ENCODE results near the gene ASTN2. TPM values are rescaled to one million over a fixed set of nuclear protein-coding genes. Genes with fewer than 3 reads are reported as not detected.

Gene ASTN2
- total RNA-seq, 1 experiment from 2014 or later: 4.8 TPM

DNA sequence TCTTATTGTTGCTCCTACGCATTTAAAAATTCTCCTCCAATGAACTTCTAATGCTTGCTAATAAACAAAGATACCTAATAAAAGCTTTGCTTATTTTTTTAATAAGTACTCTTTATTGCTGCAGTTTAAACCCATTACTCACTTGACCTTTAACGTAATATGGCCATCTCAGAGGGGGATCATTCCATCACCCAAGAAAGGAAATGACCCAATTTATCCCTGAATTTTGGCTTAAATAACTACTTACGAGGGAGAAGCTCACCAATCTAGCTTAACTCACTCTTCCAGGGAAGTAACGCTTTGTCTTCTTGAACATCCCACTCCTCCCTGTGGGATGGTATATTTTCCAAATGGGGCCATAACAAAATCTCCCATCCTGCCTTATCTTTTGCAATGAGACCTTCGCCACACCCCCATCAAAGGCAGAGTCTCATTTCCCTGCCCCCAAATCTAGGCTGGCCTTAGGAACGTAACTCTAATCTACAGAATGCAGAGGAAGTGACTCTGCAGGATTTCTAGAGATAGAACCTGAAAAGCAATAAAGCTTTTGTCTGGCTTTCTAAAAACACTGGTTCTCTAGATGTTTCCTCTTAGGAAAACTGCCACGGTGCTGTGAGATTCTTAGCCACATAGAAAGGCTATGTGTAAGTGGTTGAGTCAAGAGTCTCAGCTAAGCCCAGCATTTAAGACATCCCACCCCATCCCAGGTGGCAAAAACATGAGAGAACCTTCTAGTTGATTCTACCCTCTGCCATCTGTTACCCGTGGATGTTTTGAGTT is 310.0 kb downstream of the ASTN2 start:
- no peak for ATAC-seq
- Histone ChIP-seq H3K9ac (ENCODE audit: low read length) (no peak overlapping the region), H3K36me3 (ENCODE audit: control insufficient read depth in 1 of 2, insufficient read depth in 2 of 2, low read length in 2 of 2) (no peaks in the 10 kb centered on the region), H3K4me3 (replicated peaks in 1 of 2; ENCODE audit: low read depth in 1 of 2, low read length in 2 of 2) (no peak overlapping the region), H3K9me2 (ENCODE audit: insufficient read depth) (no peaks in the 10 kb centered on the region), H3K4me2 (ENCODE audit: low read length) (no peak overlapping the region), H4K20me1 (ENCODE audit: insufficient read depth) (no peaks in the 10 kb centered on the region), H3K9me3 (ENCODE audit: control insufficient read depth in 1 of 2, insufficient read depth in 1 of 2, low read depth in 1 of 2, low read length in 2 of 2) (no peaks in the 10 kb centered on the region), H3K79me2 (ENCODE audit: insufficient read depth, low read length) (no peaks in the 10 kb centered on the region), H3K27ac (ENCODE audit: low read depth, low read length) (no peak overlapping the region), H2AFZ (ENCODE audit: low read depth, low read length, poor library complexity, severe bottlenecking) (no peak overlapping the region), H3K27me3 (ENCODE audit: insufficient read depth, low read length) (no peaks in the 10 kb centered on the region), H3K4me1 (ENCODE audit: control insufficient read depth in 1 of 2, insufficient read depth in 2 of 2, low read length in 2 of 2) (no peaks in the 10 kb centered on the region)
- ChIA-PET RAD21 (ENCODE audit: low non-redundant PET in 1 of 2, low total read pairs in 2 of 2, uncharacterized antibody in 2 of 2, unreplicated experiment in 2 of 2) (no interaction called here), POLR2A (no interaction called here), CTCF (no interaction called here)
- TF ChIP-seq, protein P1, sequence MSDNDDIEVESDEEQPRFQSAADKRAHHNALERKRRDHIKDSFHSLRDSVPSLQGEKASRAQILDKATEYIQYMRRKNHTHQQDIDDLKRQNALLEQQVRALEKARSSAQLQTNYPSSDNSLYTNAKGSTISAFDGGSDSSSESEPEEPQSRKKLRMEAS (IDR thresholded peaks at IDR 0.05): no peak
- TF ChIP-seq, protein P2, sequence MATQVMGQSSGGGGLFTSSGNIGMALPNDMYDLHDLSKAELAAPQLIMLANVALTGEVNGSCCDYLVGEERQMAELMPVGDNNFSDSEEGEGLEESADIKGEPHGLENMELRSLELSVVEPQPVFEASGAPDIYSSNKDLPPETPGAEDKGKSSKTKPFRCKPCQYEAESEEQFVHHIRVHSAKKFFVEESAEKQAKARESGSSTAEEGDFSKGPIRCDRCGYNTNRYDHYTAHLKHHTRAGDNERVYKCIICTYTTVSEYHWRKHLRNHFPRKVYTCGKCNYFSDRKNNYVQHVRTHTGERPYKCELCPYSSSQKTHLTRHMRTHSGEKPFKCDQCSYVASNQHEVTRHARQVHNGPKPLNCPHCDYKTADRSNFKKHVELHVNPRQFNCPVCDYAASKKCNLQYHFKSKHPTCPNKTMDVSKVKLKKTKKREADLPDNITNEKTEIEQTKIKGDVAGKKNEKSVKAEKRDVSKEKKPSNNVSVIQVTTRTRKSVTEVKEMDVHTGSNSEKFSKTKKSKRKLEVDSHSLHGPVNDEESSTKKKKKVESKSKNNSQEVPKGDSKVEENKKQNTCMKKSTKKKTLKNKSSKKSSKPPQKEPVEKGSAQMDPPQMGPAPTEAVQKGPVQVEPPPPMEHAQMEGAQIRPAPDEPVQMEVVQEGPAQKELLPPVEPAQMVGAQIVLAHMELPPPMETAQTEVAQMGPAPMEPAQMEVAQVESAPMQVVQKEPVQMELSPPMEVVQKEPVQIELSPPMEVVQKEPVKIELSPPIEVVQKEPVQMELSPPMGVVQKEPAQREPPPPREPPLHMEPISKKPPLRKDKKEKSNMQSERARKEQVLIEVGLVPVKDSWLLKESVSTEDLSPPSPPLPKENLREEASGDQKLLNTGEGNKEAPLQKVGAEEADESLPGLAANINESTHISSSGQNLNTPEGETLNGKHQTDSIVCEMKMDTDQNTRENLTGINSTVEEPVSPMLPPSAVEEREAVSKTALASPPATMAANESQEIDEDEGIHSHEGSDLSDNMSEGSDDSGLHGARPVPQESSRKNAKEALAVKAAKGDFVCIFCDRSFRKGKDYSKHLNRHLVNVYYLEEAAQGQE (IDR thresholded peaks at IDR 0.05; ENCODE audit: low read depth): no peak
- TF ChIP-seq SP1 (IDR thresholded peaks at IDR 0.05; ENCODE audit: low read depth) (no peak), POLR2AphosphoS5 (IDR thresholded peaks at IDR 0.05; ENCODE audit: low read depth, low read length) (no peak), CBX3 (IDR thresholded peaks at IDR 0.05; ENCODE audit: low read depth) (no peak), ELF1 (IDR thresholded peaks at IDR 0.05; ENCODE audit: borderline replicate concordance, low read depth) (no peak), SRF (IDR thresholded peaks at IDR 0.05; ENCODE audit: low read depth) (no peak), FOSL1 (IDR thresholded peaks at IDR 0.05; ENCODE audit: low read depth) (no peak), CEBPB (IDR thresholded peaks at IDR 0.05; ENCODE audit: low read depth) (no peak), JUND (IDR thresholded peaks at IDR 0.05) (no peak), EZH2 (IDR thresholded peaks at IDR 0.05) (no peak), EGR1 (IDR thresholded peaks at IDR 0.05; ENCODE audit: low read depth) (no peak), TCF7L2 (IDR thresholded peaks at IDR 0.05; ENCODE audit: borderline replicate concordance, extremely low read depth, insufficient read depth, insufficient read length) (no peak), ZNF274 (IDR thresholded peaks at IDR 0.05; ENCODE audit: low read depth, low read length) (no peak), ZFX (IDR thresholded peaks at IDR 0.05) (no peak), RAD21 (IDR thresholded peaks at IDR 0.05; ENCODE audit: low read depth) (no peak), SIN3A (IDR thresholded peaks at IDR 0.05; ENCODE audit: low read depth) (no peak)
- TF ChIP-seq, protein P3, sequence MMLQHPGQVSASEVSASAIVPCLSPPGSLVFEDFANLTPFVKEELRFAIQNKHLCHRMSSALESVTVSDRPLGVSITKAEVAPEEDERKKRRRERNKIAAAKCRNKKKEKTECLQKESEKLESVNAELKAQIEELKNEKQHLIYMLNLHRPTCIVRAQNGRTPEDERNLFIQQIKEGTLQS (IDR thresholded peaks at IDR 0.05): no peak
- TF ChIP-seq, protein P4, sequence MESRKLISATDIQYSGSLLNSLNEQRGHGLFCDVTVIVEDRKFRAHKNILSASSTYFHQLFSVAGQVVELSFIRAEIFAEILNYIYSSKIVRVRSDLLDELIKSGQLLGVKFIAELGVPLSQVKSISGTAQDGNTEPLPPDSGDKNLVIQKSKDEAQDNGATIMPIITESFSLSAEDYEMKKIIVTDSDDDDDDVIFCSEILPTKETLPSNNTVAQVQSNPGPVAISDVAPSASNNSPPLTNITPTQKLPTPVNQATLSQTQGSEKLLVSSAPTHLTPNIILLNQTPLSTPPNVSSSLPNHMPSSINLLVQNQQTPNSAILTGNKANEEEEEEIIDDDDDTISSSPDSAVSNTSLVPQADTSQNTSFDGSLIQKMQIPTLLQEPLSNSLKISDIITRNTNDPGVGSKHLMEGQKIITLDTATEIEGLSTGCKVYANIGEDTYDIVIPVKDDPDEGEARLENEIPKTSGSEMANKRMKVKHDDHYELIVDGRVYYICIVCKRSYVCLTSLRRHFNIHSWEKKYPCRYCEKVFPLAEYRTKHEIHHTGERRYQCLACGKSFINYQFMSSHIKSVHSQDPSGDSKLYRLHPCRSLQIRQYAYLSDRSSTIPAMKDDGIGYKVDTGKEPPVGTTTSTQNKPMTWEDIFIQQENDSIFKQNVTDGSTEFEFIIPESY (IDR thresholded peaks at IDR 0.05; ENCODE audit: extremely low read depth, insufficient replicate concordance, low read length): no peak
- TF ChIP-seq, protein P5, sequence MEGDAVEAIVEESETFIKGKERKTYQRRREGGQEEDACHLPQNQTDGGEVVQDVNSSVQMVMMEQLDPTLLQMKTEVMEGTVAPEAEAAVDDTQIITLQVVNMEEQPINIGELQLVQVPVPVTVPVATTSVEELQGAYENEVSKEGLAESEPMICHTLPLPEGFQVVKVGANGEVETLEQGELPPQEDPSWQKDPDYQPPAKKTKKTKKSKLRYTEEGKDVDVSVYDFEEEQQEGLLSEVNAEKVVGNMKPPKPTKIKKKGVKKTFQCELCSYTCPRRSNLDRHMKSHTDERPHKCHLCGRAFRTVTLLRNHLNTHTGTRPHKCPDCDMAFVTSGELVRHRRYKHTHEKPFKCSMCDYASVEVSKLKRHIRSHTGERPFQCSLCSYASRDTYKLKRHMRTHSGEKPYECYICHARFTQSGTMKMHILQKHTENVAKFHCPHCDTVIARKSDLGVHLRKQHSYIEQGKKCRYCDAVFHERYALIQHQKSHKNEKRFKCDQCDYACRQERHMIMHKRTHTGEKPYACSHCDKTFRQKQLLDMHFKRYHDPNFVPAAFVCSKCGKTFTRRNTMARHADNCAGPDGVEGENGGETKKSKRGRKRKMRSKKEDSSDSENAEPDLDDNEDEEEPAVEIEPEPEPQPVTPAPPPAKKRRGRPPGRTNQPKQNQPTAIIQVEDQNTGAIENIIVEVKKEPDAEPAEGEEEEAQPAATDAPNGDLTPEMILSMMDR (IDR thresholded peaks at IDR 0.05 in 2 of 3, conservative IDR thresholded peaks at IDR 0.05 in 1 of 3; ENCODE audit: borderline replicate concordance in 1 of 3, insufficient read depth in 1 of 3, low read depth in 2 of 3, low read length in 2 of 3): no peak
- DNase-seq (ENCODE audit: low read depth, low spot score): no peak
- no TSS peak for BruUV-seq (replicated peaks)
- intact Hi-C loops (cut with micrococcal nuclease): no loop called here
